H7 (cell line): ENCODE results near the gene ITGA11. TPM values are rescaled to one million over a fixed set of nuclear protein-coding genes. Genes with fewer than 3 reads are reported as not detected.

Experiments used
- DNase-seq: peaks from one replicate; pipeline ENCODE4 v3.0.0; 2012
- H3K27me3 ChIP-seq: 2 replicates; pipeline ENCODE4 v1.6.0; 2011; ENCODE audit warnings: mild to moderate bottlenecking, low read length; ENCODE audit not compliant: control insufficient read depth, insufficient read depth
- H3K36me3 ChIP-seq: replicated peaks from 2 replicates; pipeline ENCODE4 v1.5.1; 2011; ENCODE audit warnings: low read length; ENCODE audit not compliant: control insufficient read depth, insufficient read depth
- H3K4me3 ChIP-seq: 2 replicates; pipeline ENCODE4 v1.5.1; 2011; ENCODE audit warnings: low read depth, mild to moderate bottlenecking, control low read depth, low read length, moderate library complexity; ENCODE audit not compliant: insufficient read depth
- total RNA-seq: library from RNA; depleted of rRNA; stranded (reverse); fragments of >200 nt; shearing (Covaris generic); gene quantifications from 2 replicates; pipeline ENCODE4 v1.2.3, GENCODE V29; 2014

The ITGA11 gene
- total RNA-seq, 1 experiment from 2014 or later = 0.03 TPM

- no peak overlapping the region for H3K4me3 ChIP-seq
- DNase-seq = no peak
- no peaks in the 10 kb centered on the region for H3K36me3 ChIP-seq
- H3K27me3 ChIP-seq = no peaks in the 10 kb centered on the region
Measured at GRCh38 chr15:68309024-68309423, 122.9 kb downstream of the ITGA11 start.

- DNase-seq = peak; percentile 61
- H3K36me3 ChIP-seq = no peaks in the 10 kb centered on the region
- H3K4me3 ChIP-seq = no peak overlapping the region
- no peaks in the 10 kb centered on the region for H3K27me3 ChIP-seq
Measured at GRCh38 chr15:68307131-68307928, 124.6 kb downstream of the ITGA11 start.

GRCh38 chr15:68305420-68305871, 126.5 kb downstream of the ITGA11 start:
- Histone ChIP-seq H3K36me3 (no peaks in the 10 kb centered on the region), H3K4me3 (no peak overlapping the region), H3K27me3 (no peaks in the 10 kb centered on the region)
- DNase-seq = no peak

GRCh38 chr15:68304589-68305337, 127.2 kb downstream of the ITGA11 start:
- H3K27me3 ChIP-seq = no peaks in the 10 kb centered on the region
- DNase-seq = peak; percentile 69
- no peak overlapping the region for H3K4me3 ChIP-seq
- H3K36me3 ChIP-seq = no peaks in the 10 kb centered on the region

- peak; percentile 27 for DNase-seq
- H3K36me3 ChIP-seq = no peaks in the 10 kb centered on the region; the same call in 1 of the 2 replicates
- no peak overlapping the region for H3K4me3 ChIP-seq
- no peaks in the 10 kb centered on the region for H3K27me3 ChIP-seq
Measured at GRCh38 chr15:68303560-68304436, 128.2 kb downstream of the ITGA11 start.

GRCh38 chr15:68303134-68303533, 128.8 kb downstream of the ITGA11 start:
- no peaks in the 10 kb centered on the region; the same call in 1 of the 2 replicates for H3K36me3 ChIP-seq
- no peaks in the 10 kb centered on the region for H3K27me3 ChIP-seq
- DNase-seq = no peak
- H3K4me3 ChIP-seq = no peak overlapping the region

- no peaks in the 10 kb centered on the region; the same call in 1 of the 2 replicates for H3K36me3 ChIP-seq
- no peak overlapping the region for H3K4me3 ChIP-seq
- no peak for DNase-seq
- H3K27me3 ChIP-seq = no peaks in the 10 kb centered on the region
Measured at GRCh38 chr15:68302729-68303128, 129.2 kb downstream of the ITGA11 start.

GRCh38 chr15:68301301-68301700, 130.7 kb downstream of the ITGA11 start:
- DNase-seq = no peak
- H3K4me3 ChIP-seq = no peak overlapping the region
- no peaks in the 10 kb centered on the region for H3K27me3 ChIP-seq
- no peaks in the 10 kb centered on the region; the same call in 1 of the 2 replicates for H3K36me3 ChIP-seq

GRCh38 chr15:68300115-68300940, 131.6 kb downstream of the ITGA11 start:
- no peaks in the 10 kb centered on the region for H3K27me3 ChIP-seq
- H3K4me3 ChIP-seq = no peak overlapping the region
- no peak for DNase-seq
- H3K36me3 ChIP-seq = no peaks in the 10 kb centered on the region; the same call in 1 of the 2 replicates

- Histone ChIP-seq H3K27me3 (no peaks in the 10 kb centered on the region), H3K4me3 (no peak overlapping the region), H3K36me3 (no peaks in the 10 kb centered on the region; the same call in 1 of the 2 replicates)
- DNase-seq = no peak
Measured at GRCh38 chr15:68299436-68299835, 132.5 kb downstream of the ITGA11 start.

- no peak for DNase-seq
- Histone ChIP-seq H3K4me3 (no peak overlapping the region), H3K27me3 (no peaks in the 10 kb centered on the region), H3K36me3 (no peaks in the 10 kb centered on the region; the same call in 1 of the 2 replicates)
Measured at GRCh38 chr15:68298882-68299381, 133.0 kb downstream of the ITGA11 start.

GRCh38 chr15:68298336-68298735, 133.6 kb downstream of the ITGA11 start:
- DNase-seq = no peak
- no peak overlapping the region for H3K4me3 ChIP-seq
- no peaks in the 10 kb centered on the region for H3K27me3 ChIP-seq
- no peaks in the 10 kb centered on the region; the same call in 1 of the 2 replicates for H3K36me3 ChIP-seq

- peaks cover 5% of the 10 kb centered on the region for H3K36me3 ChIP-seq
- DNase-seq = no peak
- H3K27me3 ChIP-seq = no peaks in the 10 kb centered on the region
- no peak overlapping the region for H3K4me3 ChIP-seq
Measured at GRCh38 chr15:68295014-68295805, 136.8 kb downstream of the ITGA11 start.
